ENCODE data around the gene NIM1K.

NIM1K gene

GRCh38 chr5:43208658-43209057 lies 16.6 kb downstream of the NIM1K start:
- Histone ChIP-seq H3K27ac (no peak overlapping the region), H3K36me3 (replicated peaks) (no peaks in the 10 kb centered on the region), H3K4me3 (ENCODE audit: low read depth, low read length) (no peak overlapping the region), H3K27me3 (replicated peaks) (no peaks in the 10 kb centered on the region)
- in situ Hi-C loops (cut with HindIII; ENCODE audit: low pct_ligation_motif_present, low sequenced_read_pairs): no loop called here
- TF ChIP-seq CTCF (IDR thresholded peaks at IDR 0.05; ENCODE audit: low read depth, low read length, missing control alignments): no peak
- DNase-seq: no peak

GRCh38 chr5:43209060-43209459 lies 17.0 kb downstream of the NIM1K start:
- Histone ChIP-seq H3K27me3 (replicated peaks) (no peaks in the 10 kb centered on the region), H3K36me3 (replicated peaks) (no peaks in the 10 kb centered on the region), H3K27ac (no peak overlapping the region), H3K4me3 (ENCODE audit: low read depth, low read length) (no peak overlapping the region)
- in situ Hi-C loops (cut with HindIII; ENCODE audit: low pct_ligation_motif_present, low sequenced_read_pairs): no loop called here
- no peak for DNase-seq
- TF ChIP-seq CTCF (IDR thresholded peaks at IDR 0.05; ENCODE audit: low read depth, low read length, missing control alignments): no peak

GRCh38 chr5:43209833-43210232 lies 17.8 kb downstream of the NIM1K start:
- TF ChIP-seq CTCF (IDR thresholded peaks at IDR 0.05; ENCODE audit: low read depth, low read length, missing control alignments): no peak
- Histone ChIP-seq H3K4me3 (ENCODE audit: low read depth, low read length) (no peak overlapping the region), H3K27ac (no peak overlapping the region), H3K27me3 (replicated peaks) (no peaks in the 10 kb centered on the region), H3K36me3 (replicated peaks) (no peaks in the 10 kb centered on the region)
- DNase-seq: no peak
- in situ Hi-C loops (cut with HindIII; ENCODE audit: low pct_ligation_motif_present, low sequenced_read_pairs): no loop called here

- DNase-seq: no peak
- in situ Hi-C loops (cut with HindIII; ENCODE audit: low pct_ligation_motif_present, low sequenced_read_pairs): no loop called here
- no peak for TF ChIP-seq CTCF (IDR thresholded peaks at IDR 0.05; ENCODE audit: low read depth, low read length, missing control alignments)
Measured at GRCh38 chr5:43210570-43210969, 18.5 kb downstream of the NIM1K start.

GRCh38 chr5:43213951-43214350 lies 21.9 kb downstream of the NIM1K start:
- in situ Hi-C loops (cut with HindIII; ENCODE audit: low pct_ligation_motif_present, low sequenced_read_pairs): no loop called here
- no peaks in the 10 kb centered on the region for H3K27me3 ChIP-seq (replicated peaks)
- no peak for TF ChIP-seq CTCF (IDR thresholded peaks at IDR 0.05; ENCODE audit: low read depth, low read length, missing control alignments)
- H3K27ac ChIP-seq: no peak overlapping the region
- H3K36me3 ChIP-seq (replicated peaks): no peaks in the 10 kb centered on the region
- DNase-seq: no peak
- H3K4me3 ChIP-seq (ENCODE audit: low read depth, low read length): no peak overlapping the region

More at GRCh38 chr5:43210570-43210969, 18.5 kb downstream of the NIM1K start:
- no peaks in the 10 kb centered on the region for H3K36me3 ChIP-seq (replicated peaks)
- H3K4me3 ChIP-seq (ENCODE audit: low read depth, low read length): no peak overlapping the region
- H3K27ac ChIP-seq: no peak overlapping the region
- H3K27me3 ChIP-seq (replicated peaks): no peaks in the 10 kb centered on the region

GRCh38 chr5:43215073-43215631 lies 23.1 kb downstream of the NIM1K start:
- H3K27me3 ChIP-seq (replicated peaks): no peaks in the 10 kb centered on the region
- TF ChIP-seq CTCF (IDR thresholded peaks at IDR 0.05; ENCODE audit: low read depth, low read length, missing control alignments): no peak
- in situ Hi-C loops (cut with HindIII; ENCODE audit: low pct_ligation_motif_present, low sequenced_read_pairs): no loop called here
- H3K4me3 ChIP-seq (ENCODE audit: low read depth, low read length): no peak overlapping the region
- no peaks in the 10 kb centered on the region for H3K36me3 ChIP-seq (replicated peaks)
- H3K27ac ChIP-seq: no peak overlapping the region
- no peak for DNase-seq
